VCaP (cell line): Measurements from ENCODE around the gene GALNT18.

Source experiments
- H3K27ac ChIP-seq: fragments of 450-650 bp; 2 replicates; pipeline ENCODE4 v1.5.1; 2017
- TF ChIP-seq, protein P1 (sequence below): fragments of 450-650 bp; conservative IDR thresholded peaks from 2 replicates; pipeline ENCODE4 v1.5.1; 2017; ENCODE audit warnings: mild to moderate bottlenecking, moderate library complexity

GALNT18 gene

DNA sequence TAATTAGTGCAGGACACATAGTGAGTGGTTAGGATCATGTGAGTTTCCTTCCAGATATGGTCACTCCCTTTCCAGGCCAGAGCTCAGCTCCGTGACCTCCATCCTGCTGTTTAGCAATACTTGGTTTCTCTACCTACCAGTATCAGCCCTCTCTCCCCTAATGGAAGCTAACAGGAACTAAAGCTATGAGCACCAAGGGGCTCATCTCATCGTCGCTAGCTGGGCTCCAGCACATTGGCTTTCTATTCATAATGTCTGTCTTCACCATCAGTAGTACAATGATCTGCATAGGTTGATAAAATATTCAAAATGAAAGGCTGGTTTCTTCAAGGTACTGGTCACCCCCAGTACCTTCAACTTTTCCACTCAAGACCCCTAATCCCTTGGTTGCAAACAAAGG, 2.4 kb upstream of the GALNT18 start:
- TF ChIP-seq, protein P1, sequence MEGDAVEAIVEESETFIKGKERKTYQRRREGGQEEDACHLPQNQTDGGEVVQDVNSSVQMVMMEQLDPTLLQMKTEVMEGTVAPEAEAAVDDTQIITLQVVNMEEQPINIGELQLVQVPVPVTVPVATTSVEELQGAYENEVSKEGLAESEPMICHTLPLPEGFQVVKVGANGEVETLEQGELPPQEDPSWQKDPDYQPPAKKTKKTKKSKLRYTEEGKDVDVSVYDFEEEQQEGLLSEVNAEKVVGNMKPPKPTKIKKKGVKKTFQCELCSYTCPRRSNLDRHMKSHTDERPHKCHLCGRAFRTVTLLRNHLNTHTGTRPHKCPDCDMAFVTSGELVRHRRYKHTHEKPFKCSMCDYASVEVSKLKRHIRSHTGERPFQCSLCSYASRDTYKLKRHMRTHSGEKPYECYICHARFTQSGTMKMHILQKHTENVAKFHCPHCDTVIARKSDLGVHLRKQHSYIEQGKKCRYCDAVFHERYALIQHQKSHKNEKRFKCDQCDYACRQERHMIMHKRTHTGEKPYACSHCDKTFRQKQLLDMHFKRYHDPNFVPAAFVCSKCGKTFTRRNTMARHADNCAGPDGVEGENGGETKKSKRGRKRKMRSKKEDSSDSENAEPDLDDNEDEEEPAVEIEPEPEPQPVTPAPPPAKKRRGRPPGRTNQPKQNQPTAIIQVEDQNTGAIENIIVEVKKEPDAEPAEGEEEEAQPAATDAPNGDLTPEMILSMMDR, result no peak
- peak overlapping the region; percentile 81 for H3K27ac ChIP-seq

DNA sequence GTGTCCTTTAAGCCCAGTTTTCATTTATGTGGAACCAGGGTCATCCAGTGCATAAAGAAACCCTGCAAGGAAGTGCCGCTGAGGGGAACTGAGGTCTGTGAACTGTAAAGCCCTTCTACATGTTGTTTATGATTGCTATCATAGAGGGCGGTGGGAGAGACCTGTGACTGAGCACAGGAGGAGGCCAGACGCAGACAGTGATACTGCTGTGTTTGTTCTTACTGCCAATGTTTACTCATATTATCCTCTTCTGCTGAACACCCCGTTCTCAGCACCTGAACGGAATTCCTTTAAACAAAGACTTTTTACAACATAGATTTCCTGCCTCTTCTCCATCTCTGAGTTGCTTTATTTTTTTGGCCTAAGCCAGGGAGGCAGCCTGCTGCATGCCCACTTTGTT, 967 bp upstream of the GALNT18 start:
- peak overlapping the region; percentile 81 for H3K27ac ChIP-seq
- TF ChIP-seq, protein P1, result no peak

DNA sequence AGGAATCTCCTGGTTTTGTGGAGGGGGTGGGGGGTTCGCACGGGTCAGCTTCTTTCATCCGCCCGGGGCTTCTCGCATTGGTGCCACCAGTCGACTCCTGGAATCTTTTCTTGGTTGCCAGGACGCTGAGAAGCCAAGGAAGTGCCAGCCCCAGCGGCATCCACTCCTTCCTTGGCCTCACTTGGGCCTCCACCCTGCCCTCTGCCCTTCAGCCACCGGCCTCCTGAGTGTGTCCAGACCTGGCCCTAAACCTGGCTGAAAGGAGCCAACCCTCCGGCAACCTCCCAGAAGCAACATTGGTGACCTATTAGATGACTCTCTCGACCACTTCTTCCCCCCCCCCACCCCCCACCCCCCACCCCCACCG, 518 bp upstream of the GALNT18 start:
- H3K27ac ChIP-seq, result peak overlapping the region; percentile 81
- TF ChIP-seq, protein P1, result peak; percentile 4; the same call in 1 of the 2 replicates

DNA sequence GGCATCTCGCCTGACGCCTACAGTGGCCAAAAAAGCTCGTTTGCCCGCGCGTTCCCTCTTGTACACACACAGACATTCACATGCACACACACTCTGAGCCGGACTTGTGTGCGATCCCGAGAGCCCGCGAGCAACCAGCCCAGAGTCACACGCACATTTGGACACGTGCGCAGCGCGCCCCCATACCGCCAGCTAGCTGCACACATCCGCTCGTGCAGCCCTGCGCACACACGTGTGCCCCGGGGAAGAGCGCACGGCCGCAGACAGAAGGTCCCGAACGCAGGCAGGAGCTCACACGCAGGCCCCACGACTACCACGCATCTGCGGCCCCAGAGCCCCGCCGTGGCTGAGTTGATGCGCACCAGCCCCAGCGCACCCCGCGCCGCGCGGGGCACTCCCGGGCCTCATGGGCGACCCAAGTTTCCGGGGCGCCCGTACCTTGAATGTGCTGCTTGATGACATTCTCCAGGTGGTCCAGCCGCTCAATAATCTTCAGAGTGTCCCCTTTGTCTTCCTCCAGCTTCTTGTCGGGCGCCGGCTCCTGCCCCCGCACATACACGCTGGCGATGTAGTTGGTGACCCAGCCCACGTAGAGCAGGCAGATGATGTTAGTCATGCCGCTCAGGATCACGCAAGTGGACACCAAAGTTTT, 758 bp downstream of the GALNT18 start:
- TF ChIP-seq, protein P1, result peak; percentile 24
- H3K27ac ChIP-seq, result peak overlapping the region; percentile 81

DNA sequence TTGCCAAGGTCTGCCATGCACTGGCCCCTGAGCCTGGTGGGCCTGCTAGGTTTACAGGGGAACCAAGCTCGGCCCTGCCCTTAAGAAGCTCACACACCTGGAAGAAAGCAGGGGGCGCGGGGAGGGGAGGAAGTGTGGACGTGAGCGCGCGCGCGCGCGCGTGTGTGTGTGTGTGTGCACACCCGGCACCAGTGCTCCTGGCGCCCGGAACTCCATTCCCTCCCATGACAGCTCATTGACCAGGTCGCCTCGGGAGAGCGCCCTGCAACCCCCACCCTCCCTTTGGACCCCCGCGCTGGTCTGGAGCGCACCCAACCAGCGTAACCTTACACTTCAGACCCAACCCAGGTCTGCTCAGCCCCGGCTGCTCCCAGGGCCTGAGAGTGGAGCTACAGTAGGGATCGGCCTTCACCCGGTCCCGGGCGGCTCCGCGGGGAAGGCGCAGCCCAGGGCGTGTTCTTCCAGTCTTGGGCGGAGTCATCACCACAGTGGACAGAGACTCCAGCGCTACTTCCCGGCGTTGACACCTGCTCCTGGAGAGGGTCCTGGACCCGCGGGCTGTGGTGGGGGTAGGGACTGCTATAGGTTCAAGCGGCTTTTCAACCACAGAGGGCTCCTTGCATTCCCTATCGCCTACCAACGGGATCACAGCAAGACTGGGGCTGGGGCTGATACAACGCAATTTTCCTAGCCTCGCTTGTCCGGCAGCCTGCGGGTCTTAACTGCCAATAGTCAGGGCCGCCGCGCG, 1.5 kb downstream of the GALNT18 start:
- TF ChIP-seq, protein P1, result no peak
- peak overlapping the region; percentile 81 for H3K27ac ChIP-seq

DNA sequence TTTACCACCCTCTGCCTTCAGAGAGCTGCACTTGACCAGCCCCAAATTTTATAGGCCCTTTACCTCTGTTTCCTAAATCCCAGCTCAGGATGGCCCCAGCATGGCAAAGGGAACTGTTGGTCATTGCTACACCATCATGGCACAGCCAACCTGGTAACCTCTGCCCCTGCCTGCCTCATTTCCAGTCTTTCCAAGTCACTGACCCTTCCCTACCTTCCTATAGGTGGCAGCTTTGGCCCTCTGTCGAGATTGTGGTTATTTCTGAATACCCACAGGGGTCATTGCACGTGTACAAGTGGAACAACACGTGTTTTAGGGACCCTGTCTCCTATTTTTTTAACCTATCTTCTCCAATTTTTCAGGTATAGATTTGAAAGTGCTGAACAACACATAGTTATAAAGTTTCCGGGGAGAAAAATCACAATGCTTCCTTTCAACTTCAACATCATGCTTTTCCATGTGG, 2.8 kb downstream of the GALNT18 start:
- H3K27ac ChIP-seq, result peak overlapping the region; percentile 81

DNA sequence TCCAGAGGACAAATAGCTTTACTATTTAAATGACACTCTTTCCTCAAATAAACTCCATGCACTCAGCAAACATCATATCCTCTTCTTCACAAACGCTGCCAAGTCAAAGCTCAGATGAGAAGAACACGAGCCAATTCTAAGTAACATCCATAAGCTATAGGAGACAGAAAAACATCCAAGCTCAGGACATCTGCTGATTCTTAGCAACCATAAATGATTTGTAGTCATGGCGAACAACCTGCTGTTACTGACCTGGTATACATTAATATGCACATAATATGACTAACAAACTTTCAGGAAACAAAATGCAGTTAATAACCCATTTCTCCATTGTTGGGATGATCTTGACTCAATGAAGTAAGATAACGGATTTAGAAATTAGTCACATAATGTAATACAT, 6.7 kb downstream of the GALNT18 start:
- TF ChIP-seq, protein P1, result no peak
- H3K27ac ChIP-seq, result no peak overlapping the region

More for the DNA sequence above, 2.8 kb downstream of the GALNT18 start:
- TF ChIP-seq, protein P1, result peak; percentile 52; the same call in 1 of the 2 replicates
